Neuronal stem cell (in vitro differentiated cells): ENCODE results near the gene FAM114A2.
"Not testable (repeated sequence)": the region's sequence is repeated elsewhere in the genome, so short reads cannot be mapped to it uniquely, and the experiment has no call there.

Source experiments
- DNase-seq: peaks from one replicate; pipeline ENCODE4 v3.0.0-alpha.2; 2013; ENCODE audit warnings: low spot score
- H2AFZ ChIP-seq: one replicate; pipeline ENCODE4 v1.6.1; 2013; ENCODE audit warnings: mild to moderate bottlenecking, low read length, inconsistent platforms
- H2AK5ac ChIP-seq: 2 replicates; pipeline ENCODE4 v1.6.1; 2013; ENCODE audit warnings: low read depth, mild to moderate bottlenecking, inconsistent platforms, low read length, moderate library complexity, mixed read lengths
- H2BK120ac ChIP-seq: 2 replicates; pipeline ENCODE4 v1.6.1; 2013; ENCODE audit warnings: low read depth, mild to moderate bottlenecking, inconsistent platforms, low read length, moderate library complexity, mixed read lengths
- H2BK12ac ChIP-seq: one replicate; pipeline ENCODE4 v1.6.1; 2013; ENCODE audit warnings: low read length, inconsistent platforms
- H2BK15ac ChIP-seq: 2 replicates; pipeline ENCODE4 v1.6.1; 2013; ENCODE audit warnings: mild to moderate bottlenecking, low read length, inconsistent platforms, mixed read lengths
- H2BK5ac ChIP-seq: one replicate; pipeline ENCODE4 v1.6.1; 2013; ENCODE audit warnings: inconsistent platforms, mild to moderate bottlenecking, low read length, moderate library complexity
- H3K14ac ChIP-seq: one replicate; pipeline ENCODE4 v1.6.1; 2013; ENCODE audit warnings: low read length, inconsistent platforms
- H3K18ac ChIP-seq: 2 replicates; pipeline ENCODE4 v1.6.1; 2013; ENCODE audit warnings: low read length, inconsistent platforms
- H3K23ac ChIP-seq: 2 replicates; pipeline ENCODE4 v1.6.1; 2013; ENCODE audit warnings: low read depth, mild to moderate bottlenecking, mixed read lengths, low read length, inconsistent platforms; ENCODE audit not compliant: poor library complexity
- H3K27ac ChIP-seq: replicated peaks from 3 replicates; pipeline ENCODE4 v1.5.1; 2013; ENCODE audit warnings: low read length, inconsistent platforms
- H3K27me3 ChIP-seq, 3 experiments: 2 replicates each; pipeline ENCODE4 v1.6.1; 2013; ENCODE audit warnings: low read length in 3 of 3, mild to moderate bottlenecking in 2 of 3, inconsistent platforms in 1 of 3, low read depth in 1 of 3, mixed read lengths in 1 of 3, moderate library complexity in 1 of 3; ENCODE audit not compliant: control insufficient read depth in 3 of 3, insufficient read depth in 3 of 3
- H3K36me3 ChIP-seq, 2 donors: replicated peaks in 1 of 2; 2 replicates each; pipeline ENCODE4 v1.6.1; 2013; ENCODE audit warnings: low read length in 2 of 2; ENCODE audit not compliant: control insufficient read depth in 2 of 2, insufficient read depth in 2 of 2
- H3K4ac ChIP-seq: 2 replicates; pipeline ENCODE4 v1.6.1; 2013; ENCODE audit warnings: inconsistent platforms, mild to moderate bottlenecking, low read length, moderate library complexity
- H3K4me1 ChIP-seq, 2 donors: 1 replicate in 1 of 2; 2 replicates in 1 of 2; pipeline ENCODE4 v1.6.1; 2013; ENCODE audit warnings: low read length in 2 of 2, low read depth in 1 of 2; ENCODE audit not compliant: control insufficient read depth in 2 of 2, insufficient read depth in 1 of 2
- H3K4me2 ChIP-seq: one replicate; pipeline ENCODE4 v1.6.1; 2013; ENCODE audit warnings: mild to moderate bottlenecking, low read length, inconsistent platforms; ENCODE audit not compliant: insufficient read depth, poor library complexity, severe bottlenecking
- H3K4me3 ChIP-seq, 2 donors: 2 replicates each; pipeline ENCODE4 v1.5.1; 2013; ENCODE audit warnings: low read length in 2 of 2, mild to moderate bottlenecking in 2 of 2, inconsistent platforms in 1 of 2, moderate library complexity in 1 of 2
- H3K79me1 ChIP-seq: one replicate; pipeline ENCODE4 v1.6.1; 2013; ENCODE audit warnings: low read depth, mild to moderate bottlenecking, inconsistent platforms, low read length, moderate library complexity
- H3K9ac ChIP-seq: one replicate; pipeline ENCODE4 v1.6.1; 2013; ENCODE audit warnings: mild to moderate bottlenecking, low read depth, low read length, inconsistent platforms; ENCODE audit not compliant: poor library complexity
- H3K9me3 ChIP-seq, 2 donors: replicated peaks in 1 of 2; 2 replicates each; pipeline versions ENCODE3 to v1.6.1; 2013; ENCODE audit warnings: low read length in 2 of 2, mild to moderate bottlenecking in 2 of 2, inconsistent platforms in 1 of 2, low read depth in 1 of 2, mixed read lengths in 1 of 2, moderate library complexity in 1 of 2; ENCODE audit not compliant: control insufficient read depth in 2 of 2, insufficient read depth in 1 of 2
- H4K8ac ChIP-seq: one replicate; pipeline ENCODE4 v1.6.1; 2013; ENCODE audit warnings: low read depth, mild to moderate bottlenecking, inconsistent platforms, low read length, moderate library complexity
- H4K91ac ChIP-seq: one replicate; pipeline ENCODE4 v1.6.1; 2013; ENCODE audit warnings: low read length, low read depth, mild to moderate bottlenecking, inconsistent platforms; ENCODE audit not compliant: poor library complexity
- WGBS, 2 donors: extraction: QIAGEN DNeasy Blood & Tissue Kit; methylation state at CpG; one replicate each; pipeline ENCODE4 v1.1.7; 2013; ENCODE audit warnings: missing lambda C conversion rate in 2 of 2, mixed read lengths in 1 of 2; ENCODE audit not compliant: insufficient read length in 2 of 2, insufficient replicate concordance in 1 of 2; ENCODE audit errors: extremely low coverage in 2 of 2; 5-methylcytosine and 5-hydroxymethylcytosine counted together

The FAM114A2 gene

GRCh38 chr5:154076240-154076922, 37.7 kb upstream of the FAM114A2 start:
- WGBS, 2 donors, result no CpG with 5 or more reads among the region's 5 CpGs
- H3K18ac ChIP-seq, result no peak overlapping the region
- no peak overlapping the region for H2BK120ac ChIP-seq
- no peak for DNase-seq
- no peak overlapping the region for H3K14ac ChIP-seq
- H2AK5ac ChIP-seq, result no peak overlapping the region
- no peak overlapping the region for H2BK12ac ChIP-seq
- H3K36me3 ChIP-seq, result no peaks in the 10 kb centered on the region
- H3K4me3 ChIP-seq, result no peak overlapping the region
- H3K27ac ChIP-seq, result no peak overlapping the region
- H3K9me3 ChIP-seq, result no peaks in the 10 kb centered on the region
- no peaks in the 10 kb centered on the region for H3K79me1 ChIP-seq
- no peaks in the 10 kb centered on the region for H3K27me3 ChIP-seq
- no peak overlapping the region for H3K4ac ChIP-seq
- H3K23ac ChIP-seq, result no peak overlapping the region
- no peak overlapping the region for H2AFZ ChIP-seq
- H4K91ac ChIP-seq, result no peak overlapping the region
- H3K4me2 ChIP-seq, result no peak overlapping the region
- no peak overlapping the region for H2BK5ac ChIP-seq
- H2BK15ac ChIP-seq, result no peak overlapping the region
- peaks cover 10 to 24% of the 10 kb centered on the region in 2 donors for H3K4me1 ChIP-seq
- H3K9ac ChIP-seq, result no peak overlapping the region
- H4K8ac ChIP-seq, result no peak overlapping the region

GRCh38 chr5:154072414-154073171, 33.9 kb upstream of the FAM114A2 start:
- Histone ChIP-seq H3K36me3 (no peaks in the 10 kb centered on the region), H2AFZ (peak overlapping the region; percentile 72), H2BK12ac (no peak overlapping the region), H3K4me3 (peak overlapping the region in 1 of 2 donors; percentile 15), H3K23ac (peak overlapping the region; percentile 3), H3K9me3 (peaks cover 0 to 1% of the 10 kb centered on the region in 2 donors), H3K18ac (no peak overlapping the region), H3K14ac (no peak overlapping the region), H3K27me3 (peaks cover 0 to 1% (median 0%) of the 10 kb centered on the region in 3 experiments), H2AK5ac (no peak overlapping the region), H3K27ac (no peak overlapping the region), H3K79me1 (no peaks in the 10 kb centered on the region), H2BK15ac (no peak overlapping the region), H3K4me2 (peak overlapping the region; percentile 28), H2BK120ac (no peak overlapping the region), H3K9ac (no peak overlapping the region), H3K4me1 (peaks cover 8 to 10% of the 10 kb centered on the region in 2 donors), H4K8ac (no peak overlapping the region), H3K4ac (no peak overlapping the region), H4K91ac (no peak overlapping the region), H2BK5ac (no peak overlapping the region)
- peak; percentile 83 for DNase-seq
- WGBS, 2 donors, result no CpG with 5 or more reads among the region's 18 CpGs

- no peak overlapping the region for H3K14ac ChIP-seq
- H3K18ac ChIP-seq, result no peak overlapping the region
- no peak overlapping the region for H3K4me2 ChIP-seq
- H2BK12ac ChIP-seq, result no peak overlapping the region
- no peaks in the 10 kb centered on the region for H3K79me1 ChIP-seq
- H3K4me1 ChIP-seq, result peaks cover 8 to 10% of the 10 kb centered on the region in 2 donors
- peaks cover 0 to 1% (median 0%) of the 10 kb centered on the region in 3 experiments for H3K27me3 ChIP-seq
- H2AK5ac ChIP-seq, result no peak overlapping the region
- no peak overlapping the region for H2BK120ac ChIP-seq
- H3K27ac ChIP-seq, result no peak overlapping the region
- no peak overlapping the region for H3K4ac ChIP-seq
- H3K36me3 ChIP-seq, result no peaks in the 10 kb centered on the region
- H3K9ac ChIP-seq, result no peak overlapping the region
- H4K91ac ChIP-seq, result no peak overlapping the region
- peak overlapping the region; percentile 3 for H3K23ac ChIP-seq
- no peak overlapping the region for H2BK5ac ChIP-seq
- H2AFZ ChIP-seq, result peak overlapping the region; percentile 72
- no peak overlapping the region for H4K8ac ChIP-seq
- H3K4me3 ChIP-seq, result no peak overlapping the region
- peaks cover 0 to 1% of the 10 kb centered on the region in 2 donors for H3K9me3 ChIP-seq
- no peak overlapping the region for H2BK15ac ChIP-seq
- no CpG with 5 or more reads among the region's 2 CpGs for WGBS, 2 donors
- DNase-seq, result no peak
Measured at GRCh38 chr5:154071799-154072413, 33.2 kb upstream of the FAM114A2 start.

- not testable (repeated sequence) for H3K79me1 ChIP-seq, H3K23ac ChIP-seq, H3K9ac ChIP-seq, H3K4me1 ChIP-seq, H3K4me3 ChIP-seq, H2AK5ac ChIP-seq, H2BK15ac ChIP-seq, H2AFZ ChIP-seq, H3K4me2 ChIP-seq, H3K27ac ChIP-seq, H3K14ac ChIP-seq, H2BK5ac ChIP-seq, DNase-seq, H3K18ac ChIP-seq, H4K91ac ChIP-seq, H3K36me3 ChIP-seq, H4K8ac ChIP-seq, H3K27me3 ChIP-seq, H3K9me3 ChIP-seq, H2BK12ac ChIP-seq, H2BK120ac ChIP-seq, H3K4ac ChIP-seq
- no CpG with 5 or more reads among the region's 5 CpGs for WGBS, 2 donors
Measured at GRCh38 chr5:154069854-154070253, 31.1 kb upstream of the FAM114A2 start.
